AG09319 (cell line): ENCODE data around the gene MCCC1.

Experiments
- DNase-seq: peaks from one replicate; pipeline ENCODE4 v3.0.0-alpha.2; 2010; ENCODE audit warnings: low read depth; ENCODE audit errors: extremely low read depth
- TF ChIP-seq, protein P1 (sequence below): IDR thresholded peaks from 2 replicates; pipeline ENCODE4 v1.5.1; 2011; ENCODE audit warnings: low read depth, mild to moderate bottlenecking, inconsistent platforms, low read length, moderate library complexity

The MCCC1 gene

DNA sequence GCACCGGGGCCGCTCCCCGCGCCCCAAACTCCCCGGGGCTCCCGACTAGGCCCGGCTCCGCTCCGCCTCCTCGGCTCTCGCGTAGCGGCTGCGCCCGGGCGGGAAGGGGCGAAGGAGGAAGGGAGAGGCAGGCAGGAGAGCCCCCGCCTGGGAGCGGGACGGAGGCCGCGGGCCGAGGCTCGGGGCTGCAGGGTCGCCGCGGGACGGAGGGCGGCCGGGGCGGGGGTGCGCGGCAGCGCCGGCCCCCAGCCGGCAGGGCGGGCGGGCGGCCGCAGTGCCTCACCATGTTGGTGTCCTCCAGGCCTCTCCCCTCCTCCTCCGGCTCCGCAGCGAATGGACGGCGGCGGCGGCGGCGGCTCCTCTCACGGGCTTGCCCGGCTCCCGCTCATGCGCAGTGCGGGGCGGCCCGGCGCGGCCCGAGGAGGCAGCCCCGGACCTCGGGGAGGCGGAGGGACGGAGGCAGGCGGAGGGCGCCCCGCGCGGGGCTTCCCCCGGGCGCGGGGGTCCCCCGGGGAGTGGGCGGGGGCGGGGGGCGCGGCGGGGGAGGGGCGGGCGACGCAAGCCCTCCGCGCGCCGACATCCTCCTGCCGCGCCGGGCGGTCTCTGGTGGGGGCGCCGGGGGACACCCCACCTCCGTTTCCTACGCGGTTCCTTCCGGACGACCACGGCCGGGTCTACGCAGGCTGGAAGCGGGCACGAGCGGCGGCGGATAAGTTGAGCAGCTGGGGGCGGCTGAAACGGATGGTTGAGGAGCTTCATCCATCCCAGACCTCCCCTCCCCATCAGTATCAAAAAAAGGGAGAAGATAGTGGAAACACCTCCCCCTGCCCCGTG is 118.9 kb downstream of the MCCC1 start, which contains the start of gene DCUN1D1:
TSS of gene DCUN1D1 (minus strand) at position 335 of the 834 bp plus-strand sequence. CDS start at position 286, 49 bp downstream.
- DNase-seq = peak; percentile 49
- TF ChIP-seq, protein P1, sequence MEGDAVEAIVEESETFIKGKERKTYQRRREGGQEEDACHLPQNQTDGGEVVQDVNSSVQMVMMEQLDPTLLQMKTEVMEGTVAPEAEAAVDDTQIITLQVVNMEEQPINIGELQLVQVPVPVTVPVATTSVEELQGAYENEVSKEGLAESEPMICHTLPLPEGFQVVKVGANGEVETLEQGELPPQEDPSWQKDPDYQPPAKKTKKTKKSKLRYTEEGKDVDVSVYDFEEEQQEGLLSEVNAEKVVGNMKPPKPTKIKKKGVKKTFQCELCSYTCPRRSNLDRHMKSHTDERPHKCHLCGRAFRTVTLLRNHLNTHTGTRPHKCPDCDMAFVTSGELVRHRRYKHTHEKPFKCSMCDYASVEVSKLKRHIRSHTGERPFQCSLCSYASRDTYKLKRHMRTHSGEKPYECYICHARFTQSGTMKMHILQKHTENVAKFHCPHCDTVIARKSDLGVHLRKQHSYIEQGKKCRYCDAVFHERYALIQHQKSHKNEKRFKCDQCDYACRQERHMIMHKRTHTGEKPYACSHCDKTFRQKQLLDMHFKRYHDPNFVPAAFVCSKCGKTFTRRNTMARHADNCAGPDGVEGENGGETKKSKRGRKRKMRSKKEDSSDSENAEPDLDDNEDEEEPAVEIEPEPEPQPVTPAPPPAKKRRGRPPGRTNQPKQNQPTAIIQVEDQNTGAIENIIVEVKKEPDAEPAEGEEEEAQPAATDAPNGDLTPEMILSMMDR = no peak

DNA sequence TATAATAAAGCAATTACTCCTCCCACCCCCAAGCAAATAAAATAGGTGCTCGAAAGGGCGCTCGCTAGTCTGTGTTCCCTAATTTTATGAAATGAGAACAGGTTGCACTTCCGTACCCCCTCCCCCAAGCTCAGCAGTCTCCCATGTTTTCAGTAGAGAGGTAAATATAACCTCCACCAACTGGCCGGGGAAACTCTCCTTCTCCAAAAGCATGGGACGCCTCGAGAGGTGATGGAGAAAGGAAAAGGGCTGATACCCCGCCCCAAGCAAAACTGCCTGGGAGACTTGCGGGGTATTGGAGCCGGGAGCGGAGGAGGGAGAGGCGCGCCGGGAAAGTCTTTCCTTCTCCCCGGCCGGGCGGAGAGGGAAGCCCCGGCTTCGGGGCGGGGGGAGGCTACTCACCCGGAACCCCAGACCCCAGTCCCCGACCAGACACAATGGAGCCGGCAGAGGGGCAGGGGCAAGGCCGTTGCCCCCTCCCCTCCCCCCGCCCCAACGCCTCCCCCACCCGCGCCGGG is 119.6 kb downstream of the MCCC1 start:
- TF ChIP-seq, protein P1 = no peak
- DNase-seq = no peak

DNA sequence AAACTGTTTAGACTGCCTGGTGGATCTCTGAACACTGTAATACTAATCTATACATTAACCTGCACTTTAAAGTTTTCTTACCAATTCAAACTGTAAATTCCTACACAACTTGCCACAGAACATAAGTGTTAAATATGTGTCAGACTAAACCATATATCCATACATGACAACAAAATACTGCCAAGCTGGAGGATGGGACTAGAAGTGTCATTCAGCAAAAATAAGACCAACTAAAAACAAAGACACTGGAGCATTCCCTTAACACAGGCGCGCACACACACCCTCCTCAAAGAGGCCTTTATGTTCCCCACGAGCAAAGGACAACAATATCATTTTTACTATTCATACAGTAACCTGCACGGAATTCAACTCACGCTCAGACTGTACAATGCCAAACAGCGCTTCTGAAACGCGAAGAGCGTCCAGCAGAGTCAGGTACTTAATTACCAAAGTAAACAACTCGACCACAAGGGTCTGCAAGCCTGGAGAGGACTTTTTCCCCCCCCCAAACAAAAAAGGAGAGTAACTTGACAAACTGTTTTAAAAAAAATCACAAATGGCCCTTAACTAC is 120.1 kb downstream of the MCCC1 start:
- no peak for DNase-seq
- TF ChIP-seq, protein P1 = no peak

DNA sequence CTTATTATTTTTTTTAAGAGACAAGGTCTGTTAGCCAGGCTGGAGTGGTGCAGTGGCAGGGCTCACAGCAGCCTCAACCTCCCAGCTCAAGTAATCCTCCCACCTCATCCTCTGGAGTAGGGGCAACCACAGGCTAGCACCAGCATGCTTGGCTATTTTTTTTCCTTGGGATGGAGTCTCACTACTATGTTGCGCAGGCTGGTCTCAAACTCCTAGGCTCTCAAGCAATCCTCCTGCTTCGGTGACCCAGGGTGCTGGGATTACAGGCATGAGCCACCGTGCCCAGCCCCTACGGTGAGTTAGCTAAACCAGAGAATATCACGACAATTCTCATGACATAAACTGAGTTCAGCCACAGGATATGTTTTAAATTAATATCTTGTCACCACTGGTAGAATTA is 120.9 kb downstream of the MCCC1 start:
- DNase-seq = no peak
- TF ChIP-seq, protein P1 = no peak

DNA sequence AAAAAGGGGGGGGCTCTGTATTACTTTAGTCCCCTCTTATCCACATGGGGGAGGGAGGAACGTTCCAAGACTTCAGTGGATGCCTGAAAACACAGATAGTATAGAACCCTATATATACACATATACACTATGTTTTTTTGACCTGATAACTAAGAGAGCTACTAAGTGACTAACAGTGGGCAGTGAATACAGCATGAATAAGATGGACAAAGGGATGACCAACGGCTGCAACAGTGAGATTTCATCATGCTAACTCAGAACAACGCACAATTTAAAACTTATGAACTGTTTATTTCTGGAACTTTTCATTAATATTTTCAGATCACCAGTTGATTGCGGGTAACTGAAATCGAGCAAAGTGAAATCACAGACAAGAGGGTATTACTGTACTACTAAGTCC is 126.2 kb downstream of the MCCC1 start:
- TF ChIP-seq, protein P1 = no peak
- DNase-seq = no peak

DNA sequence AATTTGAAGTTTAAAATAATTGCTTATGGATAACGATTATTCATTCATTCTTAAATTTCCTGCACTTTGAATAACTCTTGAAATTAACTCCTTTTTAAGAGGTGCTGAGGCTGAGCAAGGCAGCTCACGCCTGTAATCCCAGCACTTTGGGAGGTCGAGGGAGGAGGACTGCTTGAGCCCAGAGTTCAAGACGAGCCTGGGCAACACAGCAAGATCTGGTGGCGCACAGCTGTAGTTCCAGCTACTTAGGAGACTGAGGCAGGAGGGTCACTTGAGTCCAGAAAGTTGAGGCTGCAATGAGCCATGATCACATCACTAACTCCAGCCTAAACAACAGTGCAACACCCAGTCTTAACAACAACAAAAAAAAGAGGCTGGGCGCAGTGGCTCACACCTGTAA is 126.9 kb downstream of the MCCC1 start:
- DNase-seq = no peak
- TF ChIP-seq, protein P1 = no peak

DNA sequence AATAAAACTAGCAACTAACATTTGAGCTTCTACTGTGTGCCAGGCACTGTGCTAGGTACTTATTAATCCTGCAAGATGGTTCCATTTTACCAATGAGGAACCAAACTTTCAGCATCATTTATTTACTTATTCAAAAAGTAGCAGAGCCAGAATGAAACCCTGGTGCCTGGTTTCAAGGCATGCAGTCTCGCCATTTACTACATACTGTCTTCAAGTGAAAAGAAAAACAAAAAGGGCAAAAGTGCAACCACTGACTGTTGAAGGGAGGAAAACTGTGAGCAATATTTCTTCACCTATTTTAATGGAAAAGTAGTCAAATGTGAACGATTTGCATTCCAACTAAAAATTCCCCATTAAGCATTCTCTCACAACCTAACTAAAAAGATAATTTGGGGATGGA is 127.7 kb downstream of the MCCC1 start:
- TF ChIP-seq, protein P1 = no peak
- DNase-seq = no peak
